RPMI8226 (cell line): ENCODE measurements around the gene CNTN5.

Source experiments
- DNase-seq: peaks from one replicate; pipeline ENCODE4 v3.0.0-alpha.2; 2015

Gene CNTN5

DNA sequence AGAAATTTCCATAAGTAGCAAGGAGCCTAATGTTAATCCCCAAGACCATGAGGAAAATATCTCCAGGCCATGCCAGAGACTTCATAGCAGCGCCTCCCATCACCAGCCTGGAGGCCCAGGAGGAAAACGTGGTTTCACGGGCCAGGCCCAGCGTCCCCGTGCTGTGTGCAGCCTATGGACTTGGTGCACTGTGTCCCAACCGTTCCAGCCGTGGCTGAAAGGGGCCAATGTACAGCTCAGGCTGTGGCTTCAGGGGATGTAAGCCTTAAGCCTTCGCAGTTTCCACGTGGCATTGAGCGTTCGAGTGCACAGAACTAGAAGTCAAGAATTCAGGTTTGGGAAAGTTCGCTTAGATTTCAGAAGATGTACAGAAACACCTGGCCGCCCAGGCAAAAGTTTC, 510.7 kb downstream of the CNTN5 start:
- no peak for DNase-seq

GRCh38 chr11:99534812-99535211, 514.1 kb downstream of the CNTN5 start:
- no peak for DNase-seq

DNA sequence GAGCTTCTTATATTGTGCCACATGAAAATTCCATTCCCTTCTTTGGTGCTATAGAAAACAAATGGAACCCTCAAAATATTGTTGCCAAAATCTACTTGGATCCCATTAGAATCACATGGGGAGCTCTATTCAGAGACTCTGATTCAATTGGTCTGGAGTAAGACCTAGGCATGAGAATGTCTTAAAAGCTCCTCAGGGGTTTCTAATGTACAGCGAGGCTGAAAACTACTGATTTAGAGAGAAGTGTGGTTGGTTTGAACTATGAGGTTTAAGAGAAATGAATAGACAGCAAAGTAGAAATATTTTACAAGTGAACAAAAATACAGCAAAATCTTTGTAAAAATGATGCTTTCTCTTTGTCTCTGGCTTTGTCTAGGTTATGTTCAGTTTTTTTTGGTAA, 514.7 kb downstream of the CNTN5 start:
- no peak for DNase-seq

- DNase-seq: no peak
Measured at GRCh38 chr11:99535819-99536218, 515.1 kb downstream of the CNTN5 start.

DNA sequence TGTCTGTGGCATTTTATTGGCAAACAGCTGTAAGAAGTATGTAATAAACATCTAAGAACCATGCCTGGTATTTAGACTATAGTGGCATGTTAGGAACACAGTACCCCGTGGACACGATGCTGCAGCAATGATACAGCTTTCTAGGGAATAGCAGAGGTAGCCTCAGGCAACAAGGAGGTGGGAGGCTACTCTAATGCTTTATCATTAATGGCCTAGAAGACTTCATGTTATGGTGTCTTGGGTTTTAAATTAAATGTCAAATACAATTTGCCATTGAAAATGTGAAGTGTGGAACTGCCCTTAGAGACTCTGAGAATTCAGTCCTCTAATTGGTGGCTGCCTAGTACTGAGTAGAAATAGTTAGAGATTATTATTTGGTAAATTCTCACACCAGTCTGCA, 516.9 kb downstream of the CNTN5 start:
- DNase-seq: no peak

GRCh38 chr11:99545616-99546015, 524.9 kb downstream of the CNTN5 start:
- no peak for DNase-seq

GRCh38 chr11:99548264-99548663, 527.5 kb downstream of the CNTN5 start:
- no peak for DNase-seq

GRCh38 chr11:99554232-99554903, 533.6 kb downstream of the CNTN5 start:
- DNase-seq: no peak

DNA sequence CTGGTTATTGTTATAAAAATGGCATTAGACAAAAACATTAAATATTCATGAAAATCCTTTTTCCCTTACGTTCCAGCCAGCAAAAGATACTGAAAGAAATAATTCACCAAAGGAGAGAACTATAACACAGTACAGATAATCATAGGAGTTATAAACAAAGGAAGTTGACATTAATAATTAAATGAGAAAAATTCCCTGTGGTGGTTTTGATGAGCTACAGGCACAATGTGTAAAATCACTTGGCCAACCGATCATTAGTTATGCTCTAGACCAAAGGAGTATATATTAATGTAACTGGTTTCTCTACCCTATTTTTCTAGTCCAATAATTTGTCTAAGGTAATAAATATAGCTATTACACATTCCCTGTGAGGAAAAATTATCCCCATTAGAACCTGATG, 534.7 kb downstream of the CNTN5 start:
- no peak for DNase-seq

DNA sequence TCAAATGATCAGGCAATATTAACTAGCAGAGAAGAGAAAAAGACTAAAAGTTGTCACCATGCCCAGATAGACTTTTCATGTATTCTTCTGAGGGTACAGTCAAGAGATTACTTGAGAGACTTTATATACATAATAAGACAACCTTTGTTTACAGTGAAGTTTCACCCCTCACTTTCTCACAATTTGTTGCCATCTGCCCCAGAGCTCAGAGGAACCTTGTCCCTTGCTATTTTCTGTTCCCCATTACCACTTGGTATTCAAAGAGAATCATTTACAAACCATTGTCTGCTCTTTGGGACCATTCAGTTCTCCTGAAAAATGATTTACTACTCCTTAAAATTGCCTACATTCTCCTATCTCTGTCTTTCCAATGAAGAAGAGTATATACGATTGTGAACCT, 544.6 kb downstream of the CNTN5 start:
- no peak for DNase-seq

DNA sequence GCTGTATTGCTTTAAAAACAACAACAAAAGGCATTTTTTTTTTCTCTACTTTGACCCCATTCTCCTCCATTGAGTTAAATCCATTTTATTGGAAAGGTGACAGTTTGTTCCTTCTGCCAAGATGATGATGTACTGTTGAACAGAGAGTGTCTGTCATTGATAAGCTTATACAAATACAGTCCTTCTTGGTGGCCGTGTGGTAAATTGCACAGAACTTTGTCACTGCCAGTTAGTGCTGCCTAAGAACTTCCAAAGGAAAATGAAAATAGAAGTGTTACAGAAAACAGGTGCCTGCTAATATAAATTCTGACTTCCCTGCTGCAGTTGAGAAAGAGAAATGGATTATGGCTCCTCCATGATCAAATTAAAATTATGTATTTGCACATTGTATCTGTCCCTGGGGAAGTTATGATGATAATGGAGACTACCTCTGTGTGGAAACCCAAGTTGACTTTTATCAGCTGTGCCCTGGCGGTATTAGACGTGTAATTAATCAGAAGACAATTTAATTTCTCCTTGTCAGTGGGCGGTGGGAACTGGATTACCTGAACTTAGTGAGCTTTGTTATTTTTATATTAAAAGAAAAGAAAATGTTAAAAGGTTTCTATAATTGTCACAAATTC, 546.7 kb downstream of the CNTN5 start:
- DNase-seq: no peak

- DNase-seq: no peak
Measured at GRCh38 chr11:99568808-99569207, 548.1 kb downstream of the CNTN5 start.

DNA sequence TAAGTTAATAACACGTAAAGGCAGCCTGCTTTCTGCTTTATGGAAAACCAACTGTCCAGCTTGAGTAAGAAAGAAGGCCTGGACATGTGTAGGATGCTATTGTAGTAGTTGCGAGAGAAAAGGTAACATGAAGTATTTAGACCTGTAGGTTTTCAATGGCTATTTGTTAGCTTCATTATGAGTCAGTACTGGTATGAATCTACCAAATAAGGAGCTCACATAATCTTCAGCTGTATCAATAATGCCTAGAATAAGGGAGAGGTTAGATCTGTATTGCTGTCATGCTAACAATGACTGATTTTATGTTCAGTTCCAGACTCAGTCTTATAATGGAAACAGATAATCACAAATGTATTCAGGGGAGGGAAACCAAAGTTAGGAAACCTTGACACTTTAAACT, 550.3 kb downstream of the CNTN5 start:
- no peak for DNase-seq

DNA sequence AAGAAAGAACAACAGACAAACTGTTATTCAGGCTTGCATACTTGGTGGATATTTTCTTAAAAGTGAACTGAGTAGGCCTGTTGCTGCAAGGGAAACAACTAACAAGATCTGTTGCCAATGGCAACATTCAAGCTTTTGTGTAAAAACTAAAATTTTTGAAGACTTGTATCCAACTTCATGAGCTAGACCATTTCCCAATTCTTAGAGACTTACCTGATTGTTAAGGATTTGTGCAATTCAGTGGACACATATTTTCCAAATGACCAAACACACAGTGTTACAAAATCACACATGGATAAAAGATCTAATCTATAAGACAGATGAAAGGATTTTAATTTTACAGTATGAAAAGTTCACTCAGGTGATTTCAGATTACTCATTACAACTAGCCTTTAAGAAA, 564.1 kb downstream of the CNTN5 start:
- no peak for DNase-seq

DNA sequence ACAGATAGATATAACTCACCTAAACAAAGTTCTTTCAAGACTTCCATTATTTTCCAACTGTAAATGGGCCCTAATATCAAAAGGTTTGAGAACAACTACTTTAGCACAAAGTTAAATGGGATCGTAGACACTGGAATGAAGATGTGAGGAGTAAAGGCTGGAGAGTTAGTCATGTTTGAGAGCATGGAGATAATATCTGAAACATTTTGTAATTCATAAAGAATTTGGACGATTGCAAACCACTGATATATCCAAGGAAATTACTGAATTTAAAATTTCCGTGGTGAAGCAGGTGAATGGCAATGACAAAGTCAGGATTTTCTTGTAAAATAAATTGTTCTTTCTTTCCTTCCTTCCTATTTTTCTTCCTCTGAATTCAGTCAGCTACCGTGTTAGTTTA, 564.9 kb downstream of the CNTN5 start:
- no peak for DNase-seq

- DNase-seq: no peak
Measured at GRCh38 chr11:99589771-99590170, 569.0 kb downstream of the CNTN5 start.

DNA sequence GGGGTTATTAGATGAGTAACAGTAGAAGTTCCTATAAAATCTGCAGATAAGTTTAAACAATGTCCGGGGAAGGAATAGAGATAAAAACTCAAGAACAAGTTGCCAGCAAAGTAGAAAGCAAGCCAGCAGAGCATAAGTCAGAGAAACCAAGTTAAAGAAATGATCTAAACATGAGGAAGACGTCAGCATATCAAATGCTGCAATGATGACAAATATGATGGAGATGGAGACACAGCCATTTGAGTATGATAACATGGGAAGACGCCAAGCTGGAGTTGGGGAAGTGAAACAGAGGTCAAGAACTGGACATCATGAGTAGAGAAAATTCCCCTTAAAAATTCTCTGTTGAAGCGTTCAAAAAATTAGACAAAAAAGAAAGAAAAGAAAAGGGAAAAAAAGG, 571.5 kb downstream of the CNTN5 start:
- no peak for DNase-seq

DNA sequence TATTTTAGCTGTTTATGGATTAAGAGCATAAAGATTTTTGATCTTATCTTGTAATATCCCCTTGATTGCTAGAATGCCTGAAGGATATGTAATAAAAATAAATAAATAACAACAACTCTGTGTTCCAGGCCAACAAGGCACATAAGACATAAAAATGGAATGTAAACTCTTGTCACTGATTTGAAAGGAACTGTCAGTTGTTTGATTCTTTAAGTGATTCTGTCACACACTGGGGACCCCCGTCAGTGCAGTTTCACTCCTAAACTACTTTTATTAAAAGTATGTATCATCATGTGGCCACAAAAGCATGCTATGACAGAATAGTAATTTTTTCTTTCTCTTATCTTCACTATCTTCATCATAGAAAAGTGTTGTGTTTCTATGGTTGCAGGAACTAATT, 572.4 kb downstream of the CNTN5 start:
- no peak for DNase-seq

- DNase-seq: no peak
Measured at GRCh38 chr11:99601179-99601578, 580.4 kb downstream of the CNTN5 start.

DNA sequence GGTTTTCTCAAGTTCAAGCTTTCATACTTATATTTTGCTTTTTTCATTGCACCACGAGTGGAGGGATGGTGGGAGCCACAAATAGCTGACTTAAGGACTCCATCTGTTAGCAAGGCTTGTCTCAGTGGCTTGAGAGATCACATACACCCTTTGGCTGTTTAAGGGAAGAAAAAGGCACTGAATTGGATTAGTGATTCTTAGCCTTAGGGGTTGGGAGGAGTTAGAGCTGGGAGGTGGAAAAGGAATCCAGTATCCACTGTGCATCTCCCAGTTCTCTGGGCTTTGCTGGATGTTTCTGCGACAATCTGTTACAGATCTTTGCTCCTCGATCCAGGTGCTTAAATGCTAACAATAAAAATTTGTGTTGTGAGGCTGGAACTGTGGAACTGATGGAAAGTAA, 593.6 kb downstream of the CNTN5 start:
- DNase-seq: no peak

- no peak for DNase-seq
Measured at GRCh38 chr11:99630629-99631028, 609.9 kb downstream of the CNTN5 start.

DNA sequence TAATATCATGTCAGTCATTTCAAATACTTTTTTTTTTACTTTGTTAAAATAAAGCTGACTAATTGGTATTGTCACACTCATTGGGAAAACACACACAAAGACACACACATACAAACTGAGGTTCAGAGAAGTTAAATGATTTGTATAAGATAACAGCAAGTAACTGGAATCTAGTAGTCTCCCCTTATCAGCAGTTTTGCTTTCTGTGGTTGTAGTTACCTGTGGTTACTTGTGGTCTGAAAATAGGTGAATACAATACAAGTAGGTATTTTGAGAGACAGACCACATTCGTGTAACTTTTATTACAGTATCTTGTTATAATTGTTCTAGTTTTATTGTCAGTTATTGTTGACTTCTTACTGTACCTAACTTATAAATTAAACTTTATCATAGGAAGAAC, 610.9 kb downstream of the CNTN5 start:
- DNase-seq: no peak

DNA sequence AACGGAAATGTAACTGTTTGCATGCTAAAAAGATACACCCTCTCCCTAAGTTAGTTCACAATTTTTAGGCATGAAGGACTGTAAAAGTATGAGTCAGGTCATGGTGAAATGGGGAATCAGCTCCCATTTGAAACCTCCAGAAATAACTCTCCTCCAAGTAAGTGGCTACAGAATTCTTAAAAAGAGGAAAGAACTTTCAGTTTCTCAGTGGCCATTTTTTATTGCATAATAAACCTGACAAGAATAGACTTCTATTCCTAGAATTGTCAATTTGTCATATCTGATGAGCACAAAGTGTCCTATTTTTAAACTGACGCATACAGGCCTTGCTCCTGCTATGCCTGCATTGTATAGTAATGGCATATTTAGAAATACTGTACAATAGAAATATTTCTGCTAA, 612.2 kb downstream of the CNTN5 start:
- no peak for DNase-seq

GRCh38 chr11:99634581-99634980, 613.8 kb downstream of the CNTN5 start:
- DNase-seq: no peak

DNA sequence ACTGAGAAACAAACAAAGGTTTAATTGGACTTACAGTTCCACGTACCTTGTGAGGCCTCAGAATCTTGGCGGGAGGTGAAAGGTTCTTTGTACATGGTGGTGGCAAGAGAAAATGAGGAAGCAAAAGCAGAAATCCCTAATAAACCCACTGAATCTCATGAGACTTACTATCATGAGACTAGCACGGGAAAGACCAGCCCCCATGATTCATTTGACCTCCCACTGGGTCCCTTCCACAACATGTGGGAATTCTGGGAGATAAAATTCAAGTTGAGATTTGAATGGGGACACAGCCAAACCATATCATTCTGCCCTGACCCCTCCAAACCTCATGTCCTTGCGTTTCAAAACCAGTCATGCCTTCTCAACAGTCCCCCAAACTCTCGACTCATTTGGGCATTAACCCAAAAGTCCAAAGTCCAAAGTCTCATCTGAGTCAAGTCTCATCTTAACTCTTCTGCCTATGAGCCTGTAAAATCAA, 617.4 kb downstream of the CNTN5 start:
- no peak for DNase-seq
